Colonic mucosa (tissue), 4 donors: ENCODE results near the gene FAM117B. TPM values are rescaled to one million over a fixed set of nuclear protein-coding genes. Genes with fewer than 3 reads are reported as not detected.
"Not testable (repeated sequence)": the region's sequence is repeated elsewhere in the genome, so short reads cannot be mapped to it uniquely, and the experiment has no call there.

Experiments used
- DNase-seq: peaks from one replicate; pipeline ENCODE4 v3.0.0-alpha.2; 2020
- H3K27ac ChIP-seq: fragments of 200-600 bp; one replicate; pipeline ENCODE4 v1.8.0; 2021
- H3K27me3 ChIP-seq: fragments of 200-600 bp; one replicate; pipeline ENCODE4 v1.8.0; 2021
- H3K36me3 ChIP-seq: fragments of 200-600 bp; one replicate; pipeline ENCODE4 v1.8.0; 2021
- H3K4me1 ChIP-seq: fragments of 200-600 bp; one replicate; pipeline ENCODE4 v1.8.0; 2021; ENCODE audit warnings: mild to moderate bottlenecking
- H3K4me3 ChIP-seq: fragments of 200-600 bp; one replicate; pipeline ENCODE4 v1.8.0; 2021
- H3K9ac ChIP-seq, 2 donors: one replicate each; pipeline ENCODE4 v1.7.0; 2013; ENCODE audit warnings: control low read depth in 2 of 2, low read depth in 2 of 2, low read length in 2 of 2
- H3K9me3 ChIP-seq: fragments of 200-600 bp; one replicate; pipeline ENCODE4 v1.8.0; 2021
- intact Hi-C: fragments of 100-400 bp; cut with DNase I; formaldehyde crosslinking; loops from one replicate; pipeline ENCODE4 v1.14.1; 2022
- total RNA-seq, 2 donors: library from RNA; stranded (reverse); fragmentation: NEBNext Ultra II Directional in 1 of 2; extraction: Animal tissue kit (Norgen Biotek cat#: 25700) in 1 of 2; gene quantifications; one replicate each; pipeline ENCODE4 v1.2.1, GENCODE V29; 2021
- TF ChIP-seq, protein P1 (sequence below): fragments of 200-600 bp; IDR thresholded peaks from one replicate; pipeline ENCODE4 v1.8.0; 2022; ENCODE audit warnings: antibody characterized with exemption, mild to moderate bottlenecking
- donor health status: healthy.
- donor health status: DM: no; HTN: no; CAD: no.
- donor health status: DM: no; HTN: no; CAD: no.

FAM117B gene
- total RNA-seq, 2 donors from 2014 or later: 16.3 to 20.1 TPM

DNA sequence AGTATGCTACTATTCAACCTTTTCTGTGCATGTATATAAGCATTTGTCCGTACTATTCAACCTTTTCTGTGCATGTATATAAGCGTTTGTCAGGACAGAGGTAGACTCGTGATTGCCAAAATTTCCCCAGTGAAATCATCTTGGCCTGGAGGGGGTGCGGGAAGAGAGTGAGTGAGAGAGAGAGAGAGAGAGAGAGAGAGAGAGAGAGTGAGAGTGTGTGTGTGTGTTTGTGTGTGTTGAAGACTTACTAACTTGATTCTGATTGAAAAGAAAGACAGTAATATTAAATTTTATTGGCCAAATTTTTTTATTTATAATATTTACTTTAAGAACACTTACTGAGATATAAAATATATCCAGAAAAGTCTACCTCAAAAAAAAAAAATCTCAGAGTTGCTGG lies 19.1 kb downstream of the FAM117B start:
- H3K9me3 ChIP-seq: no peaks in the 10 kb centered on the region
- H3K9ac ChIP-seq: no peak overlapping the region
- no peak overlapping the region for H3K4me3 ChIP-seq
- no peak for DNase-seq
- intact Hi-C loops: no loop called here
- H3K27me3 ChIP-seq: no peaks in the 10 kb centered on the region
- H3K27ac ChIP-seq: no peak overlapping the region
- H3K36me3 ChIP-seq: no peaks in the 10 kb centered on the region
- TF ChIP-seq, protein P1, sequence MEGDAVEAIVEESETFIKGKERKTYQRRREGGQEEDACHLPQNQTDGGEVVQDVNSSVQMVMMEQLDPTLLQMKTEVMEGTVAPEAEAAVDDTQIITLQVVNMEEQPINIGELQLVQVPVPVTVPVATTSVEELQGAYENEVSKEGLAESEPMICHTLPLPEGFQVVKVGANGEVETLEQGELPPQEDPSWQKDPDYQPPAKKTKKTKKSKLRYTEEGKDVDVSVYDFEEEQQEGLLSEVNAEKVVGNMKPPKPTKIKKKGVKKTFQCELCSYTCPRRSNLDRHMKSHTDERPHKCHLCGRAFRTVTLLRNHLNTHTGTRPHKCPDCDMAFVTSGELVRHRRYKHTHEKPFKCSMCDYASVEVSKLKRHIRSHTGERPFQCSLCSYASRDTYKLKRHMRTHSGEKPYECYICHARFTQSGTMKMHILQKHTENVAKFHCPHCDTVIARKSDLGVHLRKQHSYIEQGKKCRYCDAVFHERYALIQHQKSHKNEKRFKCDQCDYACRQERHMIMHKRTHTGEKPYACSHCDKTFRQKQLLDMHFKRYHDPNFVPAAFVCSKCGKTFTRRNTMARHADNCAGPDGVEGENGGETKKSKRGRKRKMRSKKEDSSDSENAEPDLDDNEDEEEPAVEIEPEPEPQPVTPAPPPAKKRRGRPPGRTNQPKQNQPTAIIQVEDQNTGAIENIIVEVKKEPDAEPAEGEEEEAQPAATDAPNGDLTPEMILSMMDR: no peak
- no peaks in the 10 kb centered on the region for H3K4me1 ChIP-seq

DNA sequence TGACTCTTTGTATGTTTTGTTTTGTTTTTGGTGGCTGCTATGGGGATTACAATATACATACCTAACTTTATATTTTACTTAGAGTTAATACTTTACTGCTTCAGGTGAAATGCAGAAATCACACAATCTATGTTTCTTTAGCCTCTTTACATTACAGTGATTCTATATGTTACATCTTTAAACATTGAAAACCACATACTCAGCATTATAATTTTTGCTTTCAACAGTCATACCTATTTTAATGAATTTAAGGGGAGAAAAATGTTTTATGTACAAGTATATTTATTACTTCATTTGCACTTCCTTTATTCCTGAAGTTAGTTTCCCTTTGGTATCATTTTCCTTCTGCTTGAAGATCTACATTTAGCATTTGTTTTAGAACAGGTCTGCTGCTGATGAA lies 23.1 kb downstream of the FAM117B start:
- Histone ChIP-seq H3K4me1 (no peaks in the 10 kb centered on the region), H3K9ac (no peak overlapping the region), H3K27ac (no peak overlapping the region), H3K36me3 (no peaks in the 10 kb centered on the region), H3K27me3 (no peaks in the 10 kb centered on the region), H3K9me3 (no peaks in the 10 kb centered on the region), H3K4me3 (no peak overlapping the region)
- no peak for DNase-seq
- TF ChIP-seq, protein P1: no peak
- intact Hi-C loops: no loop called here

DNA sequence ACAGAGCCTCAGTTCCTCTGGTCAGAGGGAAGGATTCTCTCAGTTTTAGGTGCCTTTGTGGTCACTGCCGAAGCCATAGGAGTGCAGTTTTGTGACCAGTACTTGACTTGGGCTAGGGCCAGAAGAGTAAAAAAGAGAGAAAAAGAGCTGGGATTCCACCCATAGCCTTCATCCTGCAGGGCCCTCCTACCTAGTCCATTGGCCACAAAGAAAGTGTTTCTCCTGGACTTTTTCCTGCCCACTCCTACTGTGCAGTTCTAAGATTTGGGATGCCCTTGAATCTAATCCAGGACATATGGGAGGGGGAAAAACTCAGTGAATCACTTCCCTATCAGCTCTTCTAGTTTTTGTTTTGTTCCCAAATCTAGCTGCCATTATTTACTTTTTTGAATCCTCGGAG lies 26.0 kb downstream of the FAM117B start:
- H3K4me1 ChIP-seq: no peaks in the 10 kb centered on the region
- no peaks in the 10 kb centered on the region for H3K36me3 ChIP-seq
- TF ChIP-seq, protein P1: no peak
- DNase-seq: no peak
- no peak overlapping the region for H3K4me3 ChIP-seq
- intact Hi-C loops: no loop called here
- H3K27me3 ChIP-seq: no peaks in the 10 kb centered on the region
- no peaks in the 10 kb centered on the region for H3K9me3 ChIP-seq
- H3K9ac ChIP-seq: no peak overlapping the region
- H3K27ac ChIP-seq: no peak overlapping the region

DNA sequence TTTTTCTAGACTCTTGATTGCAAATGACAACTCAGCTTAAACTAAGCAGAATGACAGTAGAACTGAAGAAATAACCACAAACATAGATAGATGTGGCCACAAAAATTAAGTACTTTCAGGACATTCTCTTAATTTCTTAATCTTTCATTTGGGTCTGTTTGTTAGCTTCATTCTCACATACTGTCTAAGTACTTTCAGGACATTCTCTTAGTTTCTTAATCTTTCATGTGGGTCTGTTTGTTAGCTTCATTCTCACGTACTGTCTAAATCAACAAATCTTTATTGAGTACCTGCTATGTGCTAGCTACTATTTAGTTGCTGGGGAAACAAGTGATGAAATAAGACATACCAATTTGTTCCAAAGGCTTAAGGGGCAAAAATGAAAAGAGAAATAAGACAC lies 35.1 kb downstream of the FAM117B start:
- peaks cover 6% of the 10 kb centered on the region for H3K4me1 ChIP-seq
- intact Hi-C loops: no loop called here
- TF ChIP-seq, protein P1: no peak
- no peak overlapping the region for H3K27ac ChIP-seq
- H3K9ac ChIP-seq: no peak overlapping the region
- DNase-seq: no peak
- H3K27me3 ChIP-seq: no peaks in the 10 kb centered on the region
- no peaks in the 10 kb centered on the region for H3K36me3 ChIP-seq
- H3K4me3 ChIP-seq: no peak overlapping the region
- no peaks in the 10 kb centered on the region for H3K9me3 ChIP-seq

DNA sequence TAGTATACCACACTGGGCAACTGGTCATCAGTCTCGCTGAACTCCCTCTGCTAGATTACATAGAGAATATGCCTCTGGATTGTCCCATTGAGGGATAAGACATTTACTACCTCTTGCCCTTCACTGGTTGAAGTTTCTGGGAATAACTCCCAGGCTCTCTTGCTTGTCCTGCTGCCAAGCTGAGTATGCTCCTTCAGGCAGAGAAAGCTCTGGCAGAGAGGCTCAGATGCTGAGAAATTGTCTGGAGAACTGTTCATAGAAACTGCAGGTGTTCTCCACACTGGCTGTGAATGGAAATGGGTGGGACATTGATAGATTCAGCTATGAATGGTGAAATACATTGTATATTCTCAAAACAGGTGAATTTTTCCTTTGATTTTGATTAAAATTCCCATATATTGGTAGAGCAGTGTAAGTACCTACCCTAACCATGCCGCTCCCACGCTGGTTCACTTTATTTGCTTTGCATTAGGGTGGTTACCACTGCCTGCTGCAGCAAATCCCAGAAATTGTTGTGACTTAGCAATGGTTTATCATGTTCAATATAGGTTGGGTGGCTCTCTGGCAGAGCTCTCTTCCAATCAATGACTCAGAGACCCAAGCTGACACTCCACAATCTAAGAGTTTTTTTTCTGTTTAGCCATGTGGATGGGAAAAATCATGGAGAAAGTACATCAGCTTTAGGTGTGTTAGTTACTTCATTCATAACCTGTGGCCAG lies 36.7 kb downstream of the FAM117B start:
- no peak for DNase-seq
- H3K9ac ChIP-seq: no peak overlapping the region
- H3K27ac ChIP-seq: no peak overlapping the region
- no peaks in the 10 kb centered on the region for H3K27me3 ChIP-seq
- H3K9me3 ChIP-seq: no peaks in the 10 kb centered on the region
- TF ChIP-seq, protein P1: no peak
- intact Hi-C loops: no loop called here
- peaks cover 6% of the 10 kb centered on the region for H3K4me1 ChIP-seq
- no peak overlapping the region for H3K4me3 ChIP-seq
- no peaks in the 10 kb centered on the region for H3K36me3 ChIP-seq

DNA sequence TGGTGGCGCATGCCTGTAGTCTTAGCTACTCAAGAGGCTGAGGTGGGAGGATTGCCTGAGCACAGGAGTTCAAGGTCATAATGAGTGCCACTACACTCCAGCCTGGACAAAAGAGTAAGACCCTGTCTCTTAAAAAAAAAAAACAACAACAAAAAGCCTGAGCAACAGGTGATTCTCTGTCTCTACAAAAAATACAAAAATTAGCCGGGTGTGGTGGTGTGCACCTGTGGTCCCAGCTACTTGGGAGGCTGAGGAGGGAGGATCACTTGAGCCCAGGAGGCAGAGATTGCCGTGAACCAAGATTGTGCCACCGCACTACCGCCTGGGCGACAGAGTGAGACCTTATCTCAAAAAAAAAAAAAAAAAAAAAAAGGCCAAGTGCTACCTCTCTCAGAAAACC lies 40.3 kb downstream of the FAM117B start:
- H3K4me3 ChIP-seq, H3K4me1 ChIP-seq, H3K27ac ChIP-seq, H3K36me3 ChIP-seq, H3K27me3 ChIP-seq, H3K9ac ChIP-seq, DNase-seq, intact Hi-C loops, H3K9me3 ChIP-seq: not testable (repeated sequence)
